HG03064 (cell line): Measurements from ENCODE around the gene TPRX2.
"Not testable (repeated sequence)": the region's sequence is repeated elsewhere in the genome, so short reads cannot be mapped to it uniquely, and the experiment has no call there.

Experiments used
- ATAC-seq: cut with Tn5 transposase; IDR thresholded peaks from one replicate; pipeline ENCODE4 v1.9.1; 2021; ENCODE audit warnings: low read depth; ENCODE audit not compliant: unreplicated experiment

The TPRX2 gene

GRCh38 chr19:47860602-47861297 lies 1.7 kb downstream of the TPRX2 start:
- ATAC-seq: no peak

GRCh38 chr19:47861630-47862029 lies 2.6 kb downstream of the TPRX2 start:
- ATAC-seq: no peak

GRCh38 chr19:47863514-47863936 lies 4.5 kb downstream of the TPRX2 start:
- ATAC-seq: no peak

- no peak for ATAC-seq
Observed at GRCh38 chr19:47865166-47865565, 6.1 kb downstream of the TPRX2 start.

GRCh38 chr19:47878906-47879305 lies 19.9 kb downstream of the TPRX2 start:
- no peak for ATAC-seq

GRCh38 chr19:47879385-47879784 lies 20.4 kb downstream of the TPRX2 start:
- ATAC-seq: not testable (repeated sequence)

- no peak for ATAC-seq
Observed at GRCh38 chr19:47881757-47882156, 22.7 kb downstream of the TPRX2 start.

- ATAC-seq: no peak
Observed at GRCh38 chr19:47882890-47883289, 23.9 kb downstream of the TPRX2 start.

GRCh38 chr19:47885067-47885463 lies 26.0 kb downstream of the TPRX2 start:
- ATAC-seq: no peak

GRCh38 chr19:47886010-47886559 lies 27.1 kb downstream of the TPRX2 start, which contains the start of gene SULT2A1:
SULT2A1 (minus strand) TSS chr19:47886315; CDS start chr19:47886257, 58 bp downstream.
- ATAC-seq: no peak

GRCh38 chr19:47890865-47891621 lies 32.0 kb downstream of the TPRX2 start:
- ATAC-seq: no peak

GRCh38 chr19:47891622-47891922 lies 32.5 kb downstream of the TPRX2 start:
- no peak for ATAC-seq

- no peak for ATAC-seq
Observed at GRCh38 chr19:47891923-47892666, 33.1 kb downstream of the TPRX2 start.

GRCh38 chr19:47895165-47895782 lies 36.2 kb downstream of the TPRX2 start:
- ATAC-seq: no peak

- no peak for ATAC-seq
Observed at GRCh38 chr19:47896019-47896418, 37.0 kb downstream of the TPRX2 start.

GRCh38 chr19:47896773-47897172 lies 37.7 kb downstream of the TPRX2 start:
- ATAC-seq: no peak

GRCh38 chr19:47897861-47898260 lies 38.8 kb downstream of the TPRX2 start:
- no peak for ATAC-seq

- ATAC-seq: no peak
Observed at GRCh38 chr19:47899335-47899734, 40.3 kb downstream of the TPRX2 start.

GRCh38 chr19:47901370-47901769 lies 42.3 kb downstream of the TPRX2 start:
- no peak for ATAC-seq

- ATAC-seq: not testable (repeated sequence)
Observed at GRCh38 chr19:47909350-47909749, 50.3 kb downstream of the TPRX2 start.

- not testable (repeated sequence) for ATAC-seq
Observed at GRCh38 chr19:47910191-47910590, 51.2 kb downstream of the TPRX2 start.
